ENCODE results near the gene SLC6A11.

The SLC6A11 gene

GRCh38 chr3:10790713-10791112, 25.3 kb upstream of the SLC6A11 start:
- no peak for ATAC-seq
- no peak for DNase-seq

GRCh38 chr3:10792208-10792607, 23.8 kb upstream of the SLC6A11 start:
- DNase-seq (no peak), ATAC-seq (no peak)

DNA sequence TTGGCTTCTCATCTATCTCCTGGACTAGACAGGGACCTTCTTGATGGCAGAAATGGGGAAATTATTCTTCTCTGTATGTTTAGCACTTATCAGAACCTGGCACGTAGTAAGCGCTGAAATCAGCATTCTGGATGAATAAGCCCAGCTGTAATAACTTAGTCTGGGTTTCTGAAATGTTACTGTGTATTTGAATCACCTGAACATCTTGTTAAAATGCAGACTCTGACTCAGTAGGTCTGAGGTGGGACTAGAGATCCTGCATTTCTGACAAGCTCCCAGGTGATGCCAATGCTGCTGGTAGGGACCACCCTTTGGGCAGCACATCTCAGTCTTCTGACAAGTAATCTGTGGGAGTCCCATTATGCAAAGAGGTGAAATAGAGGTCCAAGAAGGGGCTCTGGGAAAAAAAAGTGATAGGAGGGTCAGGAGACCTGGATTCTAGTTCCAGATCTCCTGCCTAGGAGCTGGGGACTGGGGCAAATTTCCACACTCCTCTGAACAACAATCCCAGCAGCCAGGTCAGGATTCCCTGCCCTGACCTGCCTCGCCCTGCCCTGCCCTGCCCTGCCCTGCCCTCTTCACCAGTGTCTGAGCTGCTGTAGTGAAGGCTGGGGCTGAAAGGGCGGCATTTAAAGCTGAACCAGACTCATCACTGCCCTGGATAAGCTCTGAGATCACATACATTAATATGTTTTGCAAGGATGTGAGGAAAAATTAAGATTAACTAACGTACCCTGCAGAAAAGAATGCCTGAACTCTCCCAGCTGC, 17.2 kb upstream of the SLC6A11 start:
- ATAC-seq = no peak
- DNase-seq = no peak

DNA sequence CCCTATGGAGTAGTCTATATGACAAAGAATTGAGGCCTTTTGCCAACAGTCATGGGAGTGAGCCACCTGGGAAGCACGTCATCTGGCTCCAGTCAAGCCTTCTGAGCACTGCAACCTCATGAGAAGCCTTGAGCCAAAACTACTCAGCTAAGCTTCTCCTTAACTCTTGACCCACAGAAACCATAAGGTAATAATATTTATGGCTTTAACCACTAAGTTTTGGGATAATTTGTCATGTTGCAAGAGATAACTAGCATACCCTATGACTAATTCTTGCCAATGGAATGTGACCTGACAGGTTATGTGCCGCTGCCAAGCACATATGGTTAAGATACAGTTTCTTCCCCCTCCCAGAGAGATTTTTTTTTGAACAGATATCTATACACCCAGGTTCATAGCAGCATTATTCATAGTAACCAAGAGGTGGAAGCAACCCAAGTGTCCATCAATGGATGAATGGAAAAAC, 11.8 kb upstream of the SLC6A11 start:
- DNase-seq (no peak), ATAC-seq (no peak)

GRCh38 chr3:10806006-10806405, 10.0 kb upstream of the SLC6A11 start:
- no peak for DNase-seq

GRCh38 chr3:10808130-10808735, 7.8 kb upstream of the SLC6A11 start:
- no peak for DNase-seq
- ATAC-seq = no peak

More at GRCh38 chr3:10806006-10806405, 10.0 kb upstream of the SLC6A11 start:
- no peak for ATAC-seq

DNA sequence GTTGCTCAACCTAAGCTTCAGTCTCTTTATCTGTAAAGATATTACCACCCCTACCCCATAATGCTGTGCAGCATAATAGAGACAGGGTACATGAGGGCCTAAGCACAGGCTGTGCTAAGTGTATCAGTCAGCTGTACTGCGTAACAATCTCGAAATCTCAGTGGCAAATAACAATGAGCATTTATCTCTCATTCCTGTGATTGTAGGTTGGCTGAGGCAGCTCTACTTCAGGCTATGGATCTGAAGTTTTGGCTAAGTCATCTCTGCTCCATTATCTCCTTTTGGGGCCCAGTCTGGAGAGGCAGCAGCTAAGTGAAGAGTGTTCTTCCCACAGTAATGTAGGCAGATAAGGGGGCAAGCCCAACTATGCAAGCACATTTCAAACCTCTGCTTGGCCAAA, 7.1 kb upstream of the SLC6A11 start:
- ATAC-seq (no peak), DNase-seq (no peak)

- DNase-seq = no peak
- no peak for ATAC-seq
Measured at GRCh38 chr3:10810376-10810775, 5.7 kb upstream of the SLC6A11 start.

DNA sequence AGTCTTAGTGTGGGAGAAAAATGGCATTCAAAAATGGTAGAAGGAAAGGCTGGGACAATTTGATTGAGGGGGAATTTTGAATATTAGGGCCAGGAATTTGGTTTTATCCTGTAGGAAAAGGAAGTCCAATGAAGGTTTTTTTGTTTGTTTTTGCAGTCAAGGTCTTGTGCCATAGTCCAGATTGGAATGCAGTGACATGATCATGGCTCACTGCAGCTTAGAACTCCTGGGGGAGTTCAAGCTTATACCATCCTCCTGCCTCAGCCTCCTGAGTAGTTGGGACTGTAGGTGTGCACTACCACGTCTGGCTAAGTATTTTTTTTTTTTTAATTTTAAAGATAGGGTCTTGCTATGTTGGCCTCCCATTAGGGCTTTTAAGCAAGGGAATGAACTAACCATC, 2.6 kb upstream of the SLC6A11 start:
- DNase-seq = no peak
- ATAC-seq = no peak

DNA sequence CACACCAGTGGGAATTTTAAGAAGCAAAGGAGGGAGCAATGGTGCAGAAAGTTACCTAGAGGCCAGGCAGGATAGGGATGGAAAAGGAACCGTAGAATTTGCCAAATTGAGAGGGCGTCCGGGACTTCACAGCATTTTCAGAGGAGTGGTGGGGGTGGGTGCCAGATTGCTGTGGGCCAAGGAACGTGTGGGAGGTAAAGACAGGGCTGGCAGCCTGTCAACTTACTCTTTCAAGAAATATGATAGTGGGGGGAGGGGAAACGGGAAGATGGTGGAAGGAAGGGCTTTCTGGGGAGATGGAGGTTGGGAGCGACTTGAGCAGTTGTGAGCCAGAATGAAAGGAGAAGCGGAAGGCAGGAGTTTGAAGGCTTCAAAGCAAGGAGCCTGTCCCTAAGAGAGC, 1.4 kb upstream of the SLC6A11 start:
- DNase-seq (no peak), ATAC-seq (no peak)

DNA sequence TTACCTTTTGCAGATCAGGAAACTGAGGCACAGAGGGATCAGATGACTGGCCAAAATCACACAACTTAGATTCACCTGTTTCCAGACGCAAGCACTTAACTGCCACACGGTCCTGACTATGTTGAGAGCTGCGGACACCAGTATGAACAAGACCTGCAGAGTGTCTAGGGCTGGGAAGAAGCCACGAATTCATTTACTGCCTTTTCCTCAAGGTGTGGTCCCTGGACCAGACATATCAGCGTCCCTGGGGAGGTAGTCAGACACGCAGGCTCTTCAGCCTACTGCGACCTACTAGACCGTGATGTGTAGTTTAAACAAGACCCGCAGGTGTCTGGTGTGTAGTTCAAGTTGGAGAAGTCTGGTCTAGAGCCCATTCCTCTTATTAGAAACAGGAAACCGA, 541 bp upstream of the SLC6A11 start:
- ATAC-seq = no peak
- DNase-seq = no peak

DNA sequence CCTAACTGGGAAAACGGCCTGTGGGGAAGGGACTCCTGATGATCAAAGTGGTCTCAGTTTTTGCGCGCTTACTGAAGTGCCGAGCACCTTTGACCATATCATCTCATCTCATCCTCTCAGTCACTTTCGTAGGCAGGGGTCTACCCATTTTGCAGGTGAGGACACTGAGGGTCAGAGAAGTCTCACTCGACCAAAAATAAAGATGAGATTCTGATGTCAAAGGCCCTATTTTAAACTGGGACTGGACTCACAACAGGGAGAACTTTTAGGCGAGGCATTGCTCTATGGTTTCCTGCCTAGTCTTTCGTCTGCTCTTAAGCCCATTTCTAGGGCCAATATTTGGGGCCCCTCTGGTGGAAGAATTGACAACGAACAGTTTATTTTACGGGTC, 830 bp downstream of the SLC6A11 start:
- DNase-seq (no peak), ATAC-seq (no peak)

- DNase-seq (no peak), ATAC-seq (no peak)
Measured at GRCh38 chr3:10817506-10817905, 1.5 kb downstream of the SLC6A11 start.

GRCh38 chr3:10822055-10822454, 6.0 kb downstream of the SLC6A11 start:
- DNase-seq = no peak
- ATAC-seq = no peak

GRCh38 chr3:10822708-10823515, 6.9 kb downstream of the SLC6A11 start:
- no peak for DNase-seq
- no peak for ATAC-seq

- ATAC-seq (no peak), DNase-seq (no peak)
Measured at GRCh38 chr3:10823516-10823818, 7.4 kb downstream of the SLC6A11 start.

DNA sequence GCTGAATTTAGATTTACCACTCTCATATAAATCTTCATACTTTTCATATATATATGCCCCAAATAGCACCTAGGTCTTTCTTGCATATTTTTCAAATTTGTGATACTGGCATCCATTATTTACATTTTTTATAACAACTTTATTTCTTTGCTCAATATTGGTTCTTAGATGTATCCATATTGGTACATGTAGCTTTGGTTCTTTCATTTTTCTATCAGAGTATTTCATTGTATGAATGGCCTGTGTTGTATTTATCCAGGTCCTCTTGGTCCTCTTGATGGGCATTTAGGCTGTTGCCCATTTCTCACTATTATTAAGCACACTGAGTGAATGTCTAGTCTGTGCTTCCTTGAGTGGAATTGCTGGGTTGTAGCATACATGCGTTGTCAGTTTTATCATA, 8.4 kb downstream of the SLC6A11 start:
- ATAC-seq = no peak
- DNase-seq = no peak

DNA sequence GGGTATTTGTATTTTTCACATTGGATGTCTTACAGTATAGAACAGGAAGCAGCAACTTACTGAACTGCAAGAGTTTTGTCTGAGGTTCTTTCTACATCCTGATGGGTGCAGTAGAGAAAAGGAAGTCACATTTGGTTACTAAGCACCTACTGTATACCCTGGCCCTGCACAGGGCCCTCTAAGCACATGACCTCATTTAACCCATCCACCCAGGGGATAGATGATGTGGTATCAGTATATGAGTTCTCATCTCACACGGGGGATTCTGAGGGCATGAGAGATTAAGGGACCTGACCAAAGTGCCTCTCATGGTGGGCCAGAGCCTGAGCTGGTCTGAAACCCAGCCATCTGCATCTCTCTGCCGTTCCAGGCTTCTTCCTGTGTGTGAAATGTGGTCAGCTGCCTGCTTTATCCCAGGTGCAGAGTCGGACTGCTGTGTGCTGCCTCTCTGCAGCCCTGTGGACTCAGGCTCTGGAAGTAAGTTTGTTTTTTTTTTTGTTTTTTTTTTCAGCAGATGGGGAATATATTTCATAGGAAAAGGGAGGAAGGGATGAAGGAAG, 17.9 kb downstream of the SLC6A11 start:
- ATAC-seq (no peak), DNase-seq (no peak)

GRCh38 chr3:10834951-10835350, 18.9 kb downstream of the SLC6A11 start:
- ATAC-seq = no peak
- no peak for DNase-seq

- ATAC-seq (no peak), DNase-seq (no peak)
Measured at GRCh38 chr3:10835406-10835805, 19.4 kb downstream of the SLC6A11 start.

GRCh38 chr3:10836676-10837075, 20.6 kb downstream of the SLC6A11 start:
- DNase-seq = no peak
- ATAC-seq = no peak

GRCh38 chr3:10837849-10838248, 21.8 kb downstream of the SLC6A11 start:
- ATAC-seq = no peak
- DNase-seq = no peak

GRCh38 chr3:10839167-10839566, 23.1 kb downstream of the SLC6A11 start:
- ATAC-seq (no peak), DNase-seq (no peak)

All from stimulated activated naive CD8-positive, alpha-beta T cell treated with anti-CD3 and anti-CD28 coated beads, Interleukin-15, Interleukin-2, amounts not matched to agents 100 U/mL and 50 U/mL, for 24 hours (primary cell).